HG02623 (cell line): ENCODE results near the gene THSD4.

Source experiments
- ATAC-seq: cut with Tn5 transposase; IDR thresholded peaks from one replicate; pipeline ENCODE4 v1.9.1; 2021; ENCODE audit warnings: moderate library complexity; ENCODE audit not compliant: unreplicated experiment

Gene THSD4

DNA sequence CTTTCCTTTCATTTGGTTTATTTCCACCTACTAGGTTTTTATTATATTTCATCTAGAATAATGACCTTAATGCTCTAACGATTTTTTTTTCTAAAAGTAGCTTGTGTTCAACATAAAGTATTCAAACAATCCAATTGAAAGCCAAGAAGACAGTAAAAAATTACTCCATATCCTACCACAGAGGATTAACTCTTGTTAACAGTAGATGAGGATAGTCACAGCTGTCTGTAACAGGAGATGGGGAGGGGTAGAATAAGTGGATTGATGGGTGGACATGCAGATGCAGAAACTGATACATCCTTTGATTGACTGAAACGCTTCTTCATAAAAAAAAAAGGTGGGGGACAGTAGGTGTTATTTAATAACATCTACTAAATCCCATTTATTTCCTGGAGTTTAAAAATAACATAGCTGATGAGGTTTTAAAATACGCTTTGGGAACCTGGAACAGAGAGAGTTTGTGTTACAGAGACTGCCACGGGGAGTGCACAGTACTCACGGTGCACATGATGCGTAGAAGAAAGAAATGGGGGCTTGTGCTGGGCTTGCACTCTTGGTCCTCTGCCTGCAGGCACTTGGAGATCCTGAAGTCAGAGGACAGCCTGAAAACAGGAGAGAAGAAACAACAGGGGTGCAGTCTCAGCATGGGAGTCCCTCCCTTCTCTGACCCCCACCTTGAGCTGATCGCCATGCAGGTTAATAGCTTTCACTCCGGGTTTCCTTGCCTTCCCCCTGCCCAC, 226.7 kb downstream of the THSD4 start:
- ATAC-seq = no peak

- no peak for ATAC-seq
These were observed 227.4 kb downstream of the THSD4 start for GRCh38 chr15:71342658-71343057.

- no peak for ATAC-seq
These were observed 229.0 kb downstream of the THSD4 start for GRCh38 chr15:71344316-71344715.

- ATAC-seq = no peak
These were observed 229.9 kb downstream of the THSD4 start for GRCh38 chr15:71345186-71345585.

- ATAC-seq = no peak
These were observed 231.2 kb downstream of the THSD4 start for GRCh38 chr15:71346464-71346863.

GRCh38 chr15:71348597-71348996, 233.3 kb downstream of the THSD4 start:
- no peak for ATAC-seq

DNA sequence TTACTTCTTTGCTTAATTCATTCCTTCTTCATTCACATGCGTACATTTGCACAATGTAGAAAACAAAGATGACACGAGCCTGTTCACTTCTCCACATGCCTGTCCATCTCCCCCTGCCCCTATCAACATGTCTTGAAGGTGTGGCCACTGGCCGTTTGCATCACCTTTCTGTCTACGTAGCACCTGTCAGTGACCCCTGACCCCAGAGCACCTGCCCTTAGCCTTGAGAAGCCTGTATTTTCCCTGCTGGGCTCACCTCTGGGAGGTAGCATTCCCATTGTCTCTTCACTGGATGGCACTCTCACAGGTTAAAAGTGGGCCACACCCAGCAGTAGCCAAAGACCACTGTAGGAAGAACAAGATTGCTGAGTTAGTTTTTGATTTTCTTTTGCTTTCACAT, 234.1 kb downstream of the THSD4 start:
- ATAC-seq = no peak

DNA sequence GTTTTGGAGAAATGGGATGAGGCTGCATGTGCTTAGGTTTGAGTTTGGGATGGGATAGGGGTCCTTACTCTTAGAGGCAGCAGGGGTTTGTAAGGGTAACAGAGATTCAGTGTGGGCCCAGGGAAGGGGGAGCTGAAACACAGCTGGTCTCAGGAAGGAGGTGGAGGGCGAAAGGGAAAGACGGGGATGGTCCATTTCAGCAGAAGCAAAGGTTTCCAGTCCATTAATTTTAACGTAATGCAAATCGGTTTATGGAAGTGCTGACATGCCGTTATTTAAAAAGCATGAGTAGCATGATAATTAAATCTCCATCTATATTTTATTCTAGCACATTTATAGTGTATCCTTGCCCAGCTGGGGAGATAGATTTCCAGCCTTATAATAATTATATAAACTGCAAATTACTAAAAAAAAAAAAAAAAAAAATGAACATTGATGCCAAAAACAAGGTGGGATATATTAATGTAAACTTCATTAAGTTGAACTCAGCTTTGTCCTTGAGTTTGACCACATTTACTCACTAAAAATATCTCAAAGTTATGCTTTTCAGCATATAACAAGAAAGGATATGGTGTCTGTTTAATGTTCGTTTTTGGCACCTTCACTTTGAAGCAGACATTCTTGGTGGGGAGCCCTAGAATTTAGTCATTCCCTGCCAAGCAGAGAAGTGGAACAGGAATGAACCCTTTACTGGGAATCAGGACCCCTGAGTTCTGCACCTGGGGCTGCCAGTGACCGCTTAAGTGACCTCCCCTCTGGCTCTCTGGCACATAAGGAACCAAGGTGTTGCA, 234.7 kb downstream of the THSD4 start:
- ATAC-seq = no peak

DNA sequence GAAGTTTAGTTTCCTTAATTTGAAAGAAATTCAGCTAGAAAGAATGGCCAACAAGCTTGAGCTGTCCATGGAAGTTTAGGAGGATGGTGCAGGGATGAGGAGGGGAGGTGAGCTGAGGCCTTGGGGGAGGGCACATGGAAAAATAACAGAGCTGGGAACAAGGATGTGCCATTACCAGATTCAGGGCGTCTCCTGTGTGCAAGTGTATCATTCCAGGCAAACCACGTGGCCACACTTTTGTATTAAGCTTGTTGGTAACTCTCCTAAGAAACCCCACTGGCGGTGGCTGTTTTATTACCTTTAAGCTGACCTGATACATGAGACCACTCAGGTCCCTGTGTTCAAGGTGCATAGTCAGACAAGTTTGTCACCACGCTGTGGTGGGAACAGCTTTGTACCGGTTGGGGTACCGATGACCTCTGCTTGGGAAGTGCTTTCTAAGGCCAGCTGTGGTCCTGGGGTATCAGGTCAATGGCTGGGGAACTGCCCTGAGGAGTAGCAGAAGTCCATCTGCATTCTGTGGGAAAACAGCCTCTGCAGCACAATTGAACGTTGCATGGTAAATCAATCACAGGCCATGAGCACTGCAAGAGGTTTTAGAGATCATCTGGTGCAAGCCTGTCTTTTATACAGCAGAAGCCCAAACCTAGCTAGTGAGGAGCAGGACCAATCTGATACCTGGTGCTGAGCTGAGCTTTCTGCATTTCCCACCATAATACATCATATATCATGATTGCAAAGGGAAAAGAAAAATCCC, 235.5 kb downstream of the THSD4 start:
- no peak for ATAC-seq

GRCh38 chr15:71352125-71352524, 236.9 kb downstream of the THSD4 start:
- ATAC-seq = no peak

GRCh38 chr15:71352765-71353164, 237.5 kb downstream of the THSD4 start:
- no peak for ATAC-seq

- ATAC-seq = no peak
These were observed 237.9 kb downstream of the THSD4 start for GRCh38 chr15:71353171-71353570.

GRCh38 chr15:71355268-71355667, 240.0 kb downstream of the THSD4 start:
- no peak for ATAC-seq

DNA sequence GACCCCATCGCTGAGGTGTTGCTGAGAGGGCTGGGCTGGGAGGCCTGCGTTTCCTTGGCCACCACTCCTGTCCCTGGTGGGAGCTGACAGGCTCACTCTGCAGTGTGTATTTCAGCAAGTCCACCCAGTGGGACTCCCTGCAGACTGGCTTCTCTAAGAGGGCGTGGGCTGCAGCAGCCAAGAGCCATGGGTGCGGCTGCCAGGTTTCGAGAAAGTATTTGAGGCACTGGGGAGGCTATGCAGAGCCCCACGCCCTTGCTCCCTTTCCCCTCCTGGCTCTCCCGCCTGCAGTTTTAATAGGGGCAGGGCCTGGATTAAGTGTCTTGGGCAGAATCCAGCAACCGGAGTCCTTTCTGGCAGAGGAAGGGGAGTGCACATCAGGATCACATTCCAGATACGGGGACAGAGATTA, 242.1 kb downstream of the THSD4 start:
- no peak for ATAC-seq

GRCh38 chr15:71357967-71358366, 242.7 kb downstream of the THSD4 start:
- no peak for ATAC-seq

- ATAC-seq = no peak
These were observed 244.0 kb downstream of the THSD4 start for GRCh38 chr15:71359246-71359645.

DNA sequence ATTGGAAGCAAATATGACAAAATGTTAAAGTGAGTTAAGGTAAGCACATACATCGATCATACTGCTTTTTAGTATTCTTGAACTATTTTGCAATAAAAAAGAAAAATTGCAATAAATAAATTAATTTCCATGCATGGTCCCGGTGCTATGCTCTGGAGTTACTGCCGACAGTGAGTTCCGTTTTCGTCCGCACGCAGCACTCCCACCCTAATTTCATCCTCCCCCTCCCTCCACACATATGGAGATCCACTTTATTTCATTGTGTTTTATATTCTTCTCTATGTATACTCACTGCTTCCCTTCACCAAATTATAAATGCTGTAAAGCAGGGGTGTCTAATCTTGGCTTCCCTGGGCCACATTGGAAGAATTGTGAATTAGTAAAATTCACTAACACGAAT, 247.3 kb downstream of the THSD4 start:
- ATAC-seq = no peak

- no peak for ATAC-seq
These were observed 248.0 kb downstream of the THSD4 start for GRCh38 chr15:71362987-71363968.

DNA sequence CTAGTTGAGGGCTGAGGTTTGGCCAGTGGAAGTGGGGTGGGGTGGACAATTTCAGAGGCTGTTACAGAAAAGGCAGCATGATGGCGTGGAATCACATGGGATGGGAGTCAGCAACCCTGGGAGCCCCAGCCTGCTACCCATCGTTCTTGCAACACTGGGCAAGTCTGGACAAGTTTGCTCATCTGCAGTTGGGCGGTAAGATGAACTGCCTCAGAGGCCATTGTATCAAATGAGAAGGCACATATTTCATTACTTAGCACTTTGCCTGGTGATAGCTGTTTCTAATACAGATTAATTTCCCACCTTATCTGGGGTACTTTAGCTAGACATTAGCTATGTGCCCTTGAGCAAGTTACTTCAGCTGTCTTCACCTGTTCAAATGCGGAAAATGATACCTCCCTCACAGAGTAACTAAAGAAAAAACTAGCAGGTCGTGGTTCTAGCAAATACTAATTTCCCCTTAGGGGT, 248.9 kb downstream of the THSD4 start:
- no peak for ATAC-seq

- no peak for ATAC-seq
These were observed 251.3 kb downstream of the THSD4 start for GRCh38 chr15:71366522-71366921.
